HG02981 (cell line): ENCODE results near the gene PLEKHG1.

Experiments
- ATAC-seq: cut with Tn5 transposase; IDR thresholded peaks from one replicate; pipeline ENCODE4 v1.9.1; 2021; ENCODE audit warnings: mild to moderate bottlenecking, moderate library complexity; ENCODE audit not compliant: unreplicated experiment

Gene PLEKHG1

DNA sequence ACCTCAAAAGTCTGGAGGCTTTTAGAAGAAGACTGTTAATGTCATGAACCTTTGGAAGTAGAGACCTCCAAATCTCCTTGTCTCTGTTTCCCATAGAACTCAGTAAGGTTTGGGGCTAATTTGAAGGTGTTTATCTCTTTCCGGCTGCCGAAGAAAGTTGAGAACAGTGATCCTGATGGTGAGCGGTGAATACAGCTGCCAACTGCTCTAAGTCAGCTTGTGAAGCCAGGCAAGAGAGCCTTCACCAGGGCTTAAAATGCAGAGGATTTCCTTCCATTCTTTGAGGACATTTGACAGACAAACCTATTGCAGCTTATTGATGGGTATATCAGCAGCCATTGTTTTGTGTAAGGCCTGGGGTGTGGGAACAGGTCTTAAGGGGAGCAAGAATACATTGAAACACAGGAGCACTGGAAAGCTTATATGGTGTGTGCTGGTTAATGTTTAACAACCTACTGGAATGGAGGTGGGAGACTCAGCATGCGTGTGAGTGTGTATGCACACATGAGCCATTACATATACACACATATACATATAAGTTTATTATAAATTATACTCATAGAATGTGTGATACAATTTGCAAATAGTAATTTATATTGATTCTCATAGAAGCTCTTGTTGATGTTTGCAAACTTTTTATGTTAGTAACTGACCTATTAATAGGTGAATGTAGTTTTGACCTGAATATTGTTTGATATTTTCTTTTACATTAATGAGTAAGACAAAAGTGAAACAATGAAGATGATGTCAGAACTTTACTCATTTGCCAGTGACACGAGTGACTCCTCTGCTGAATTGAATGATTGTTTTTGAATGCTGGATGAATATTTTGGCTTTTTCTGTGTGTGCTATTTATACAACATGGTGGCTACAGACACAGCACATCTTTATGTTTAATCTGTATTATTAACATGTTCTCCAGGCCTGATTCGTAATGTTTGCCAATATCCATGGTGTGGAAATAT is 18.1 kb downstream of the PLEKHG1 start:
- no peak for ATAC-seq

DNA sequence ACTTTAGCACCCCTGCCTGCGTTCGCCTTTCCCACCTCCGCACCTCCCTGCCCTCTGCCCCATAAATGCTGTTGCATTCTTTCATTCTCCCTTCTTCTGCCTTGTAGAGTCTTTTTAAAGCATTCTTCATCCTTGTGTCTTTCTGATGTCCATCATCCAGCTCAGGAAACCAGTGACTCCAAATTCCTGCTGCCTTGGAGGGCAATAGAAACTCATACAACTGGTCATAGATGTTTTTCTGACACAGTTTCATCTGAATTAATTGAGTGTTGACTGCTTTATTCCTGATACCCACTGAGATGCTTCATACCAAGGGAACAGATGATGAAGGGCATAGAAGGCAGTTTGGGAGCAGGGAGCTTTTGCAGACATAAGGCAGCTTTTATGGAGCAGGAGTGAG is 19.6 kb downstream of the PLEKHG1 start:
- no peak for ATAC-seq

DNA sequence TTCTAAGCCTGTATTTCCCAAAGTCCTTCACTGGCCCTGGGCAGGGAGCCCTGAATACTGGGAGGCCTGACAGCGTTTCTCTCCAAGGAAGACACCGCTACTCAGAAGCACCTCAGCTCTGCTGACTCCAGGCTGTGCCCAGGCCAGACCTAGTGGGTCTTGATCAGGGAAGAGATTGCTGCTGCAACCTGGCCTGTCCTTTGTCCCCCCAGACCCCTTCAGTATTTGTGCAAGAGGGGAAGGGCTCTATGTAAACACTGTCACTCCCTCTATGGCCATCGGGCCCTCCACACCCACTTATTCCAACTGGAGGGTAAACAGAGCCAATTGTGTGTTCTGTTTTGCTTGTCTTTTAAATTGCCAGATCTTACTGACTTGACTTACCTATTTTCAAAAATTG is 20.6 kb downstream of the PLEKHG1 start:
- ATAC-seq = no peak

DNA sequence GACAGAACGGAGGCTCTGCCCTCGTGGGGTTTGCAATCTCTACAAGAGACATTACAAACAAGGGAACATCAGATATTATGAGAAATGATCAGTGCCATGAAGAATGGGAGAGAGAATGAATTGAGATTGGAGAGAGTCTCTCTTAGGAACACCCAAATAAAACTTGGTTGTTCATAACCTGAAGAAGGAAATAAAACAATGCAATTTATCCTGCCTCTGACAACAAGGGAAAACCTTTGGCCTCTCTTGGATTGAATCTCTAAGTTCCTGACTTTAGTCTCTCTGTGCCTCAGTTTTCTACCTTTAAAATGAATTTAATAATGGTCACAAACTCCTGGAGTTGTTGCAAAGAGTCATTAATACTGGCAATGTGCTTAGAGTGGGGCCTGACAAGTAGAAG is 21.1 kb downstream of the PLEKHG1 start:
- no peak for ATAC-seq

DNA sequence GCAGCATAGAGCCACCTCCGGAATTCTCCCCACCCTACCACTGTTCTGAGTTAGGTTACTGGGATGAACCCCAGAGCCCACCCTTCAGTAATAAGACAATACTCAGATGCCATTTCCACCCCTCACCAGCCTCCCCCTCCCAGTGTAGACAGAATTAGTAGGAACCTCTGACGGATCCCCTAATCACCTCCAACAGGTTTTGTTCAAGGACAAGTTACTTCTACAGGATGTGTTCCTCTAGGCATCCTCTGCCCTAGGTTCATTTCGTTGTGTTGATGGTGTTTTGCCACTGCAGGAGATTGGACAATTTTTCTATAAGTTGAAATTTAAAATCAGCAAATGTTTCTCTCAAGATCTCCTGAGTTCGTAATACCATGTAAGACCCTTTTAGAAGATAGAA is 22.8 kb downstream of the PLEKHG1 start:
- no peak for ATAC-seq

DNA sequence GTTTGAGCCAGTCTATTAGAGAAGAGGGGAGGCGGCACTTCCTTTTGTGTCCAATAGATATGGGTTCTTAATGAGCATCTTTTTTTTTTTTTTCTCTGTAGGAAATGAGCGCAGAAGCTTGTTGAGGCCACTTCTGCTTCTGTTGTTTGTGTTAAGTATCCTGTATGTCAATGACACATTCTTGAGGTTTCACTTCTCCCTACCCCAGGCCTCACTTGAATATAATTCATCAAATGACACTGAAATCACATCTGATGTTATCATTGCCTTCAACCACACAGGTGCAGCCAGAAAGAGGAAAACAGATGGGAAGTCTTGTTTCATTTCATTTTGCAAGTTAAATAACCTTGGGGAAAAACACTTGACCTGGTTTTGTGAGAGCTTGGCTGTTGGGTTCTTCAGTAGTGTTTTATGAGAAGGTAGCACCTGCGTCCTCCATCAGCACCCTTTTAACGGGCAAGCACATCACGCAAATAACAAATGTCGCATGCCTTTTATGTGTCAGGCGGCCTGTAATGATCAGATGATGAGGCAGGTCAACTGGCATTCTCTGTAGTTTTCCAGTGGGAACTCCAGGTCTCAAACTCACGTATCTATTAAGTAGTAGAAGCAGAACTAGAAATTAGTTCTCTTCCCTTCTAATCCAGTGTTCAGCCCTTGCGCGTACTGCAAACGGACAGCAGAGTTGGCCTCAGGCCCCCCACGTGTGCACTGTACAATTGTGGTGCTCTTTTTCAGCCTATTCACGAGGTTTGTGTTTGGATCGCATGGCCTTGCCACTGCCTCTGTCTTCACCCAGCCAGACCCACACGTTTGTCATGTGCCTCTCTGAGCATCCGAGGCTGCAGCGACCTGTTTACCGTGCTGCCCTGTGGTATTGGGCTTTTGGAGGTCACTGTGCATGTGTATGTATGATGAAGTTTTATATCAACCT is 23.5 kb downstream of the PLEKHG1 start:
- ATAC-seq = peak; percentile 95

- no peak for ATAC-seq
These were observed 24.5 kb downstream of the PLEKHG1 start for GRCh38 chr6:150624191-150624590.

- ATAC-seq = no peak
These were observed 26.2 kb downstream of the PLEKHG1 start for GRCh38 chr6:150625927-150626326.

GRCh38 chr6:150627154-150627553 is 27.5 kb downstream of the PLEKHG1 start:
- no peak for ATAC-seq

DNA sequence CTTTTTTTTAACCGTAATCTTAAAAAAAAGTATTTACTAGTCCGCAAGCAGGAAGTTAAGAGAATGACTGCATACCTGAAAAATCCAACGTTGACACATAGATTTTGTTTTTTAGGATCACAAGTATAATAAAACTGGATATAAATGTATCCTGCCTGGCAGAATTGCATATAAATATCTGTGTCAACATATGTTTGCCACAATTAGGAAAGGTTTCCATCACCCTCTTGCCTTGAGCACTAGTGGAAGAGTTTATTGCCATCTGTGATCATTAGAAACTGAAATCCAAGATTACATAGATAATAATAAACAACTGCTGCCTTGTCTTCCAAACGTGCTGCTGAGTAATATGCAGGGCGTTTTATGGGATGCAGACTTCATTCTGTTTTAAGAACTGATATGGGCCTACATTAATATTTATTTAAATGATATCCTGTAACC is 27.9 kb downstream of the PLEKHG1 start:
- ATAC-seq = no peak

DNA sequence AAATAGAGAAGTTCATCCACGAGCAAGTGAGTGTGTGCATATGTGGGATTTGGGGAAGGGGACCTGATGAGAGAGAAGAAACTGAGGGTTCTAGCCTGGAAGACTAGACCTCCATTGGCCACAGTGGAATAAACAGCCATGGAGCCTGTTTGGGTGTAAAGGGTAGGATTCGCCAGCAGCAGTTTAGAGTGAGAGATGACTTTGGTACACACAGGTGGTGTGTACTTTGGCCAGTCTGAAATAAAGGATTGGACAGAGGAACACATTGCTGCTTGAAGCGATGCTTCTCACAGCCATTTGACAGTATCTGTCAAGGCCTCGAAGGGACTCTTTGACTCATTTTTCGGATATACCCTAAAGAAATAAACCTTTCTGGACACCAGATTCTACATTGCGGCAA is 29.2 kb downstream of the PLEKHG1 start:
- no peak for ATAC-seq

DNA sequence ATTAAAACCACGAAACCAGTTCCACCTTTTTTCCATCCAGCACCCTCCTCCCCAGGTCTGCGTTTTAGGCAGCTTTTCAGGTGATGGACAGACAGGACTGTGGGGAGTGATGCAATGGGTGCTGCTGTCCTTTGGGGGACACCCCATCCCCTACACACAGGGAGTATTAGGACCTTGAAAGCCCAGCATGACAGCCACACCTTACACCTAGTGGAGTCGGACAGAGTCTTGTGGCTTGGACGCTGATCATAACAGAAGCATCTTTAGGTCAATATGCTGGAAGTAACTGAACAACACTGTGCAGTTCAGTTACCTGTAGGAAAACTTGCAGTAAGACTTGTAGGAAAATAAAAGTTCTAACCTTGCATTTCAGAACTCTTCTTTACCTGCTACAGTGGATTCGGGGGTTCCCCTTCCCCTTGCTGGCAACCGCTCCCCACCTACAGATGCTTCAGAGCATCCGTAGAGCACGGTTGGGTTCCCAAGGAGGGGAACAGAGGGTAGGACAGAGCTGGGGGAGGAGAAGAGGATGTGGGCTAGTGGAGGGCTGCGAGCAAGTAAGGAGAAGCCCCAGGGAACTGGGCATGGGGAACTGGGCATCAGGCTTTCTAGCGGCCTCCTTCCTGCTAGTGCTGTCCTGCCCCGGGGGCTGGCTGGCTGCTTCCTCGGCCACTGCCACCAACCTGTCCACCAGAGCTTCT is 31.7 kb downstream of the PLEKHG1 start:
- ATAC-seq = no peak

DNA sequence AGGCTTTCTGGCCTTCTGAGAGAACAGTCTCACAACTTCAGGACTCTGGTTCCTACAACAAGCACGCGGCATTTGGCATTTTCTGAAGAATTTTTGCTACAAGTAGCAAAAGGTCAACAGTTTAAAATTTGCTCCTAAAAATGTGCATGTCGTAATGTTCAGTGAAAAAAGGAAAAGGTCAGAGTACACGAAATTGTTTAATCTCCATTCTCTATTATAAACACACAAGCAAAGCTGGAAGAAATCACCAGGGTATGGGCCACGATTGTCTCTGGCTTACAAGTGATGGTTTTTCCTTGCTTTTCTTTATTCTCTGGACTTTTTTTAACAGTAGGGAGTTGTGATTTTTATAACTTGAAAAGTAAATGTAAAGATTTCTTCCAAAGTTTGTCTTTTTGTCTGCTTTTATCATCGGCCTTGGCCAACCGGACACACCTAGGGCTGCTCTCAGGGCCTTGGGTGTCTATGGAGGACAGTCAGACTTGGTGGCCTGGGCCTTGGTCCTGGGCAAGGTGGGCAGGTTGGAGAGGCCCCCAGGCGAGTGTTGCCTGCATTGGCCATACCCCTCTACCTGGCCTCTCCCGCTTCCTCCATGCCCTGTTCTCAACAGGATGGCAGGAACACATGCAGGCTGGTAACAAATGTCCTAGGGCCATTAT is 32.4 kb downstream of the PLEKHG1 start:
- ATAC-seq = no peak

DNA sequence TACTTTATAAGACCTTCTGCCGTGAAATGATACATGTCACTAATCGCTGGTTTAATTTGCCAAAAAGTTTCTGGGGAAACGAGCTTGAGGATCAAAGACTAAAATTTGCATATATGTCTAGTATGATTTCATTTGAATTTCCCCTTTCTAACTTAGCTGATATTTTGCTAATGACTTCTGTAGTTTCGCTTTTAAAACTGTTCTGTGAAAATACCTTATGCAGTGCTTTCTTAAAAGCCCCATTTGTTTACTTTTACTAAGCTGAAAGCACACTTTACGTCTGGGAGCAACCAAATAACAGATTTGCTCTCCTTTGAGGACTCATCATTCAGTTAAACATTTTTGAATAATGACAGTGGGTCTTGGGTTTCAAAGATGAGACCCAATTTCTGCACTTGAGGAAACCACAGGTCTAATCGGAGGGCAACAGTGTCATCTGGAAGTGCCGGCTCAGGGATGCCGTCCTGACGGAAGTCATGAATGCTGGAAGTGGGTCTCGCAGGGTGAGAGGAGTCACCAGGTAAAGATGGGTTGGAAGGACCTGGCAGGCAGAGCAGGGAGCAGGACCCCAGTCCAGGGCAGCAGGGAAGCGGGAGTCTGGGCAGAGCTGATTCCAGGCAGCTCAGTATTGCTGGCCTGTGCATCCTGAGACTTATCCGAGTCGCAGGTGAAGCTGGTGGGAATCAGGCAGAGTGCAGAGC is 33.2 kb downstream of the PLEKHG1 start:
- peak; percentile 47 for ATAC-seq

DNA sequence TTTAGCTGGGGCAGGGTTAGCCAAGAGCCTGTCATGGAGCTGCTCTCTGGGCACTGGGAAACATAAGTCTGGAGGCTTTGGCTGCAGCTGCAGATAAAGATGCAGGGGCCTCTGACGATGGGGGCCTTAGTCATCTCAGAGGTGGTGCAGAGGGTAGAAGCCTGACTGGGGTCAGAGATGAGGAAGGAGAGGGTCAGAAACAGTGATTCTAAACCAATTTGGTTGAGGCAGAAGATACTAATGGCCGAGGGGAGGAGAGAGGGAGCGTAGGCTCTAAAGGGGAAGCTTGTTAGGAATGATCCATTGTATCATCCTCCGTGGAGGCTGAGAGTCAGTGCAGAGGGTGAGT is 33.8 kb downstream of the PLEKHG1 start:
- peak; percentile 28 for ATAC-seq

GRCh38 chr6:150634176-150634963 is 34.7 kb downstream of the PLEKHG1 start:
- ATAC-seq = no peak

GRCh38 chr6:150634964-150635292 is 35.2 kb downstream of the PLEKHG1 start:
- ATAC-seq = no peak

- ATAC-seq = no peak
These were observed 36.3 kb downstream of the PLEKHG1 start for GRCh38 chr6:150635906-150636514.

GRCh38 chr6:150636808-150637207 is 37.1 kb downstream of the PLEKHG1 start:
- no peak for ATAC-seq
